G401.6 (cell line): ENCODE measurements around the gene C3orf80.
"Not testable (repeated sequence)": the region's sequence is repeated elsewhere in the genome, so short reads cannot be mapped to it uniquely, and the experiment has no call there.

ENCODE experiments used
- FAIRE-seq: peaks from 2 replicates; lab custom pipeline; 2012; peaks lifted over from hg19 to GRCh38; lab: Jason Lieb, UNC

The C3orf80 gene

DNA sequence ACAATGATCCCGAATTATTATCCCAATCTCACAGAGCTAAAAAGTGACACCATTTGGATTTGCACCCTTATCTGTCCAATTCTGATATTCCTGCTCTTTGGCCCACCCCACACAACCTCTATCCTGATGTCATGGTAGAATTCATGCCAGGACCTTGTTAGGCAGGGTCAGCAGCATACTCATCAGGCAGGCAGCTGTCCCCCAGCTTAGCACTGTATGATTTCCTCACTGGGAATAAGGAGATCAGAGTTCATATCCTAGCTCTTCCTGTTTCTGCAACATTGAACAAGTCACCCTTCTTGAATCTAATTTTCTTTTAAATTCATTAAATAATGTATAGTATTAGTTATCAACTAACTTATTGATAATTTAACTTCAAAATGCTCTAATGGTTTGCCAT lies 12.0 kb upstream of the C3orf80 start:
- FAIRE-seq: no peak

- no peak for FAIRE-seq
Measured at GRCh38 chr3:160217675-160218074, 7.5 kb upstream of the C3orf80 start.

DNA sequence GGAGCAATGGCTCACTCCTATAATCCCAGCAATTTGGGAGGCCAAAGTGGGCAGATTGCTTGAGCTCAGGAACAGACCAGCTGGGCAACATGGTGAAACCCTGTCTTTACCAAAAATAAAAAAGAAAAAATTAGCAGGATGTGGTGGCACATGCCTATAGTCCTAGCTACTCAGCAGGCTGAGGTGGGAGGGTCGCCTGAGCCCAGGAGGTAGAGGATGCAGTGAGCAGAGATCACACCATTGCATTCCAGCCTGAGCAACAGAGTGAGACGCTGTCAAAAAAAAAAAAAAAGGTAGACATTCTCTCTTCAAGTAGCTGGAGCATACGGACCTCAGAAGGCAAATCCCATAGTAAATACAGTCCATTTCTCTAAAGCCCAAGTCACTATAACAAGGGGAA lies 7.1 kb upstream of the C3orf80 start:
- no peak for FAIRE-seq

DNA sequence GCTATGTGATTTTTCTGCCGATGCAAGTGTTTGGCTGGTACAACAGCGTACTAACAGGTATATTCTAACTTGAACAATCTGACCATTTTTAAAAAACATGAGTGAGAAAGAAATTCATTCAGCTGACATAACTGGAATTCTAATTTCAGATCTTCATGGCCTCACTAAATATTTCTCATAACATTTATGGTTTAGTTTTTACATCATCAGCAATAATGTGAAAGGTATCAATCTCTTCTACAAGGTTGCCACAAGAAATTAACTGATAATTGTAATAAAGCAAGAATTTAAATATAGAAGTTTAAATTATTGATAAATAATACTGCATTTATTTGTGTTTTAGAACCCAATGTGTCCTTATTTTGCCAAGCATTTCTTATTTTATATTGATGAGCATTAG lies 5.2 kb upstream of the C3orf80 start:
- FAIRE-seq: no peak

GRCh38 chr3:160221019-160221418 lies 4.2 kb upstream of the C3orf80 start:
- FAIRE-seq: no peak

DNA sequence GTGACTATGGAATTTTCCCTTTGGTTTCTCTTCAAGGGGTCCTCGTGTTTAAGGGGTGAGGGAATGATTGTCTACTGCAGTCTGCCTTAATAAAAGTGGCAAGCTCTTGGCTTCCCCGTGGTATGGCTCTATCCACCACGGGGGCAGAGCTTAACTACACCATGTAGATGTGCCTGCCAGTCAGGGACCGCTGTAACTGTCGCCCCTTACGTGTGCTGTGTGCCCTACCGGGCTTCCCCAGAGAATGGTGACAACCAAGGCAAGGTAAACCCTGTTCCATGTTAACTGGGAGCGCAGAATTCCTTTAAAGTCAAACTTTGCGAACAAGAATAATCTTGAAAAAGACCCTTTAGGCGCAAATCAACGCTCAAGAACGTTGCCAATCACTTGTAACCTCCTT lies 966 bp upstream of the C3orf80 start:
- no peak for FAIRE-seq

- FAIRE-seq: no peak
Measured at GRCh38 chr3:160224811-160225175, 429 bp upstream of the C3orf80 start.

- FAIRE-seq: no peak
Measured at GRCh38 chr3:160226026-160226907, 1.0 kb downstream of the C3orf80 start.

DNA sequence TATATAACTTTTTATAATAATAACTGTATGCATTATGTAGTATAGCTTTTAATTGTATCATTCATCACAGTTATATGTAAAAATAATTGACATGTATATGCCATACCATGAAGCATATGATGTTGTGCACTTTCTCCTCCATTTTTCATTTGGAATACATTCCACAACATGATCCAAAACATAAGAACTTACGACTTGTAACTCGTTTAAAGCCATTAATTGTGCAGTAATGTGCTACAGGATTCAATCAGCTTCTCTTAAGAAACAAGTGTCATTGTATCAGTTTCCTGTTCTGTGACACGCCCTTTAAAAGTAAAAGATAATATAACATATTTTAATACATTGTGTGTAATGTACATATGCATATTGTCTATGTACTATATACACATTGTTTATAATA lies 2.2 kb downstream of the C3orf80 start:
- no peak for FAIRE-seq

GRCh38 chr3:160232014-160232413 lies 6.8 kb downstream of the C3orf80 start:
- no peak for FAIRE-seq

GRCh38 chr3:160240719-160241118 lies 15.5 kb downstream of the C3orf80 start:
- not testable (repeated sequence) for FAIRE-seq

GRCh38 chr3:160245261-160245800 lies 20.1 kb downstream of the C3orf80 start:
- FAIRE-seq: no peak

DNA sequence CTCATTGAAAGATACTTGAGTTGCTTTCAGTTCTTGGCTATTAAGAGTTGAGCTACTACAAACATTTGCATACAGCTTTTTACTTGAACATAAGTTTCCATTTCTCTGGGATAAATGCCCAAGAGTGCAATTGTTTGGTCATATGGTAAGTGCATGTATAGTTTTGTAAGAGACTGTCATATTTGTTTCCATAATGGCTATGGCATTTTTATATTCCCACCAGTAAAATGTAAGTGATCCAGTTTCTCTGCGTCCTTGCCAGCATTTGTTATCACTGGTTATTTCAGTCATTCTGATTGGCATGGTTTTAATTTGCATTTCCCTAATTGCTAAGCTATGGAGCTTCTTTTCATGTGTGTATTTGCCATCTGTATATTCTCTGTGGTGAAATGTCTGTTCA lies 22.5 kb downstream of the C3orf80 start:
- FAIRE-seq: no peak

DNA sequence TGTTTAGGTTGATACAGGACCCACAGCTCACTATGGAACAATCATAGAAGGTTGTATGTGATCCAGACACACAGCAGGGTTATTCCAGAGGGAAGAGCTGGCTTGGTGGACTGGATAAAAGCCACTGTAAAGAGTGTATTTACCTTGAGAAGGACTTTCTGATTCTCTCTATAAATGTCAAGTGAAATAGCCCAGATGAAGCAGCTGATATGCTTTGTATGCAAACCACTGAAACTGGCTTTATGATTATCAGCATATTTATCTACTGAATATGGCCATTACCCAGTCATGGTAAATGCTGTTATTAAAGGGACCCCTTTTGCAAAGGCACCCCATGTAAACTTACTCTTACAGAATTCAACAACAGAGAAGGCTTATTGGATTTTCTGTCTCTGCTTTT lies 28.1 kb downstream of the C3orf80 start:
- no peak for FAIRE-seq

- no peak for FAIRE-seq
Measured at GRCh38 chr3:160257606-160258005, 32.4 kb downstream of the C3orf80 start.

- FAIRE-seq: no peak
Measured at GRCh38 chr3:160259589-160259988, 34.4 kb downstream of the C3orf80 start.

- no peak for FAIRE-seq
Measured at GRCh38 chr3:160260587-160261270, 35.5 kb downstream of the C3orf80 start.

DNA sequence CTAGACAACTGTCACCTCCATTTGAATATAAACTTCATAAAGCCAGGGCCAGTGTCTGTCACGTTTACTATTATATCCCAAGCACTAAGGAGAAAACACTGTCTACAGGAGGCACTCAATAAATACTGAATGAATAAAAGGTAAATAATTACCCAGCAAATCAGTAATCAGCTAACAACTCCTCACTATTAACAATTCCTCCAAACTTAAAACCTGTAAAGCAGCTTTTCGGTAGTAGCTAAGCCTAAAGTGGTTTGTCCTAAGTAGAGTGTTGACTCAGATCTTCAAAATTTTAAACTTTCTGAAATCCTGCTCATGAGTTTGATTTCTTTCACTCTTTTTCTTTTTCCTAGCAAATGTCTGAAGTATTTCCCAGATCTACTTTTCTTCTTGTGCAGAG lies 39.9 kb downstream of the C3orf80 start:
- no peak for FAIRE-seq
